Body of pancreas (tissue), 4 donors: ENCODE results near the gene MAP3K12.

Experiments used
- CTCF ChIP-seq, 7 experiments: fragments of 450-650 bp in 4 of 7; fragments of 200-600 bp in 3 of 7; sonication (generic) in 3 of 7; IDR thresholded peaks; one replicate each; pipeline ENCODE4 v1.5.1; 2016 to 2019; ENCODE audit warnings: antibody characterized with exemption in 7 of 7
- POLR2A ChIP-seq, 3 donors: fragments of 450-650 bp; IDR thresholded peaks; one replicate each; pipeline ENCODE4 v1.6.1; 2016; ENCODE audit warnings: antibody characterized with exemption in 3 of 3, mild to moderate bottlenecking in 2 of 3

GRCh38 chr12:53486736-53487487 is 12.3 kb downstream of the MAP3K12 start:
- TF ChIP-seq CTCF (IDR thresholded peaks at IDR 0.05), result no peak
- TF ChIP-seq POLR2A (IDR thresholded peaks at IDR 0.05), result peak in 1 of 3 donors; percentile 9
